Right lobe of liver (tissue), 4 donors: Measurements from ENCODE around the gene SYTL4.

Experiments
- POLR2A ChIP-seq: fragments of 450-650 bp; IDR thresholded peaks from one replicate; pipeline ENCODE4 v1.6.1; 2017; ENCODE audit warnings: antibody characterized with exemption, mild to moderate bottlenecking
- TF ChIP-seq, protein P1 (sequence below), 4 donors: fragments of 200-600 bp in 3 of 4; fragments of 450-650 bp in 1 of 4; IDR thresholded peaks; one replicate each; pipeline versions ENCODE4 v1.5.1 to v1.8.0; 2016 to 2022; ENCODE audit warnings: antibody characterized with exemption in 4 of 4, mild to moderate bottlenecking in 2 of 4
- donor health status: DM: no; HTN: no; CAD: no.
- donor health status: DM: no; HTN: no; CAD: no.
- donor health status: DM: no; HTN: yes; CAD: no.

DNA sequence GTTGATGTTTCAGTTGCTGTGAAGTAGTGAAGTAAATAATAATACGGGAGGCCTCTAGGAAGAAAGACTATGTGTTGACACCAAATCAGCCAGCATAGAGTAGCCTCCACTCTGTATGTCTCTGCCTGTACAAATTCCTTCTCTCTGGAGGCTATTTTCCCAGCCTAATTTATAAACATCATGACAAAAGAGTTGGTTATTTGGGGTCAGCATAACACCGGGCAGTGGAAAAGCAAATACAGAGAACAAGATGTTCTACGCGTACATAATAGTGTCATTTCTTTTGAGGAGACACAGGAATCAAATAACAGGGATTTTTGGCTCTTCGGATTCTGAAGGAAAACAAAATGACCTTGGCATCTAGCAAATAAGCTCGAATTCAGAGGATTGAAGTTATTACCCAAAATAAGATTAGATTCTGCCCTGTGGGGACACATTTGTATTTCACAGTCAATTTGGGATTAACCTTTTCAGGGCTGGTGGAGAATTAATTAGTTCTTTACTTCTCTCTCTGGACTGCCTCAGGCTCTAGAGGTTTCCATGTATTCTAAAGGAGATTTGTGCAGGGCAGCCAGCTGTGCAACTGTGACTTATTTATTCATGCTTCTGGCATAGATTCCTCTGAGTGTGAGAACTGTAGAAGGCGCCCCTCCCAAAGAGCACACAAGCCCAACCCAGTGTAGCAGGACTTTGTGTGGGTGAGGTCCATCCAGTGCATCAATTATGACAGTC is 14.1 kb upstream of the SYTL4 start:
- TF ChIP-seq, protein P1, sequence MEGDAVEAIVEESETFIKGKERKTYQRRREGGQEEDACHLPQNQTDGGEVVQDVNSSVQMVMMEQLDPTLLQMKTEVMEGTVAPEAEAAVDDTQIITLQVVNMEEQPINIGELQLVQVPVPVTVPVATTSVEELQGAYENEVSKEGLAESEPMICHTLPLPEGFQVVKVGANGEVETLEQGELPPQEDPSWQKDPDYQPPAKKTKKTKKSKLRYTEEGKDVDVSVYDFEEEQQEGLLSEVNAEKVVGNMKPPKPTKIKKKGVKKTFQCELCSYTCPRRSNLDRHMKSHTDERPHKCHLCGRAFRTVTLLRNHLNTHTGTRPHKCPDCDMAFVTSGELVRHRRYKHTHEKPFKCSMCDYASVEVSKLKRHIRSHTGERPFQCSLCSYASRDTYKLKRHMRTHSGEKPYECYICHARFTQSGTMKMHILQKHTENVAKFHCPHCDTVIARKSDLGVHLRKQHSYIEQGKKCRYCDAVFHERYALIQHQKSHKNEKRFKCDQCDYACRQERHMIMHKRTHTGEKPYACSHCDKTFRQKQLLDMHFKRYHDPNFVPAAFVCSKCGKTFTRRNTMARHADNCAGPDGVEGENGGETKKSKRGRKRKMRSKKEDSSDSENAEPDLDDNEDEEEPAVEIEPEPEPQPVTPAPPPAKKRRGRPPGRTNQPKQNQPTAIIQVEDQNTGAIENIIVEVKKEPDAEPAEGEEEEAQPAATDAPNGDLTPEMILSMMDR (IDR thresholded peaks at IDR 0.05), result no peak
- no peak for TF ChIP-seq POLR2A
